GM18873 (cell line): Measurements from ENCODE around the gene MB21D2.
"Not testable (repeated sequence)": the region's sequence is repeated elsewhere in the genome, so short reads cannot be mapped to it uniquely, and the experiment has no call there.

ENCODE experiments used
- ATAC-seq: cut with Tn5 transposase; IDR thresholded peaks from one replicate; pipeline ENCODE4 v1.9.1; 2021; ENCODE audit warnings: mild to moderate bottlenecking, moderate library complexity, moderate number of reproducible peaks; ENCODE audit not compliant: unreplicated experiment, low FRiP score

Gene MB21D2

GRCh38 chr3:192917404-192918274, at the start of gene MB21D2:
Gene MB21D2 (minus strand): TSS chr3:192917856. CDS start chr3:192917840, 16 bp downstream.
- peak; percentile 42 for ATAC-seq

- not testable (repeated sequence) for ATAC-seq
Observed at GRCh38 chr3:192964959-192965719, 47.5 kb upstream of the MB21D2 start.

DNA sequence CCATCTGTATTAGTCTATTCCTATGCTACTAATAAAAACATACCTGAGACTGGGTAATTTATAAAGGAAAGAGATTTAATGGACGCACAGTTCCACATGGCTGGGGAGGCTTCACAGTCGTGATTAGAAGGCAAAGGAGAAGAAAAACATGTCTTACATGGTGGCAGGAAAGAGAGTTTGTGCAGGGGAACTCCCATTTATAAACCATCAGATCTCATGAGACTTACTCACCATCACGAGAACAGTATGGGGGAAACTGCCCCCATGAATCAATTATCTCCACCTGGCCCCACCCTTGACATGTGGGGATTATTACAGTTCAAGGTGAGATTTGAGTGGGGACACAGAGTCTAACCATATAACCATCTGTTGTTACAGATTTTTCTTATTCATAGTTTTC, 42.1 kb upstream of the MB21D2 start:
- no peak for ATAC-seq

- no peak for ATAC-seq
Observed at GRCh38 chr3:192958219-192958872, 40.7 kb upstream of the MB21D2 start.

- ATAC-seq: no peak
Observed at GRCh38 chr3:192957441-192958021, 39.9 kb upstream of the MB21D2 start.

- ATAC-seq: no peak
Observed at GRCh38 chr3:192953926-192954325, 36.3 kb upstream of the MB21D2 start.

- no peak for ATAC-seq
Observed at GRCh38 chr3:192947421-192947820, 29.8 kb upstream of the MB21D2 start.

- ATAC-seq: no peak
Observed at GRCh38 chr3:192943393-192943792, 25.7 kb upstream of the MB21D2 start.

DNA sequence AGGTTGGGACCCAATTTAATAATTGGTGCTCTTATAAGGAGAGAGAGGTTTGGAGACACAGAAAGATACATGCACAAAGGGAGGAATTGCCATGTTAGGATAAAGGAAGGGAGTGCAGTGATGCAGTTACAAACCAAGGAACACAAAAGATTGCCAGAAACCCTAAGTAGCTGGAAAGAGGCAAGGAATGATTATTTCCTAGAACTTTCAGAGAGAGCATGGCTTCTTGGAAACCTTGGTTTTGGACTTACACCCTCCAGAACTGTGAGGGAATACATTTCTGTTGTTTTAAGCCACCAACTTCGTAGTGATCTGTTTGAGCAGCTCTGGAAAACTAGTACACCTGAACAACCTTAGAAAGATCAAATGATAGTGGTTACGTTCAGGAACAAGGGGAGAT, 25.0 kb upstream of the MB21D2 start:
- no peak for ATAC-seq

- no peak for ATAC-seq
Observed at GRCh38 chr3:192940129-192940528, 22.5 kb upstream of the MB21D2 start.

DNA sequence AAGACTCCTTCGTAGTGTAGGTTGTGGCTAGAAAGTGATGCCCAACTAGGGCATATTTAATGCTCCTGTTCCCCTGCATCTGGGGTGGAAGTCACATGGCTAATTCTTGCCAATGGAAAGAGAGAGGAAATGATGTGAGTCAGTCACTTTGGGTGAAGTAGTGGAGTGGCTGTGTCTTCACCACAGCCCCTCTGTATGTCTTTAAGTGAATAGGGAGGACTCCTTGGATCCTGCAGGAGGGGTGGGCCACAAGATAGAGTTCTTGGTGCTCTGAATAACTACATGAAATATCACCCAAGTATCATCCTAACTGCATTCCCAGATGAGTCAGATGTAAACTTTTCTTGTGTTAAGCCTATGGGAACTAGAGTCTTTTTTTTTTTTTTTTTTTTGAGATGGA, 17.8 kb upstream of the MB21D2 start:
- ATAC-seq: no peak

GRCh38 chr3:192933779-192934460, 16.3 kb upstream of the MB21D2 start:
- no peak for ATAC-seq

- ATAC-seq: no peak
Observed at GRCh38 chr3:192933259-192933658, 15.6 kb upstream of the MB21D2 start.

DNA sequence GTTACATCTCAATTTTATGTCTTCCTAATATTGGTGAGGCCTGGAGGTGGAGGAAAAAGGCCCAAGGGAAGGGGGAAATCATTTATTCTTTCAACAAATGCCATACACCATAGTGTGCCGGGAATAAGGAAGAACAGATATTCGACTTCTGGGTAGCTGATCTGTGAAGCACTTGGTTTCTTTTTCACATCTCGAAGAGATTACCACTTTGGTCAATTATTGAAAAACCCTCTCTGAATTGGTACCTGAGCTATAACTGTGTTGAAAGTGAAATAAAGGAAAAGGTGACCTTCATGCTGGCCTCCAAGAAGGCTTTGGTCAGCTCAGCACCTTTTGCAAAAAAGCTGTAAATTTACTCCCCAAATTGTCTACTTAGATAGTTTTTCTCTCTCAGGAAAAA, 14.2 kb upstream of the MB21D2 start:
- ATAC-seq: peak; percentile 82

- ATAC-seq: no peak
Observed at GRCh38 chr3:192930577-192930976, 12.9 kb upstream of the MB21D2 start.

- ATAC-seq: no peak
Observed at GRCh38 chr3:192929755-192930547, 12.3 kb upstream of the MB21D2 start.

DNA sequence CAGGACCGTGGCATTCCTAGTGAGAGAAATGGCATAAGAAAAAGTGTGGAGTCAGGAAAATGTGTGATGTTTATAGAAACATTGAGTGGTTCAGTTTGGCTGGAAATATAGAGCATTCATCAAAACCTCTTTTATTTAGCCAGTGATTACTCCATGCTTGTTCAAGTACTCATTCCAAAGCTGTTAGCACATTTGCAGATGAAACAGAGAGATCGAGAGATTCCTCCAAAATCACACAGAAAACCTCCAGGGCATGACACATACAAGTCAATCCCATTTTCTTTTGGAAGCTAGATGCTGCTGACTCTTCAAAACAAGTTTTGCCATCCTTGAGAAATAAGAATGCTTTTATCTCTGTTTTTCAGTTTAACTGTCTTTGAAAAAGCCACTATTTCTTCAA, 11.5 kb upstream of the MB21D2 start:
- ATAC-seq: no peak

GRCh38 chr3:192928720-192929119, 11.1 kb upstream of the MB21D2 start:
- ATAC-seq: no peak

- ATAC-seq: no peak
Observed at GRCh38 chr3:192928016-192928415, 10.4 kb upstream of the MB21D2 start.
